ENCODE results near the gene ZNF175. TPM values are rescaled to one million over a fixed set of nuclear protein-coding genes. Genes with fewer than 3 reads are reported as not detected.

ZNF175 gene
- total RNA-seq, 1 donor, result 7.6 TPM

DNA sequence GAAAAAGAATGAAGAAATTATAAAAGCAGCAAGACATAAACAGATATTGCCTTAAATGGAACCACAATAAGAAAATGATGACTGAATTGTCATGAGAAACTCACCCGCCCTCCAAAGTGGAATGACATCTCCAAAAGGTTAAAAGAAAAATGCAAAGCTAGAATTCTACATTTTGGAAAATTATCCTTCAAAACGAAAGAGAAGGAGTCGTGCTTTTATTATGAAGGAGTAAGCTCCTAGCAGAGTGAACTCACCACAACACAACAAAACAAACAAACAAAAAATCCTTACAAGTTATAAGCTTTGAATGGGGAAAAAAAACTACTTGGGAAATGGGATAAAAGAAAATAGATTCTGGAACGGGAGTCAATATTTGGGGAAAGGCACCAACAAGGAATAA is 68.8 kb downstream of the ZNF175 start:
- H3K9me3 ChIP-seq (ENCODE audit: low read depth, low read length), result peaks cover 2% of the 10 kb centered on the region
- H3K4me2 ChIP-seq (ENCODE audit: insufficient read depth, low read length), result no peak overlapping the region
- no peaks in the 10 kb centered on the region for H3K27me3 ChIP-seq (ENCODE audit: insufficient read depth, low read length)
- no peak overlapping the region for H3K27ac ChIP-seq (ENCODE audit: low read depth, low read length)
- DNase-seq (ENCODE audit: insufficient read length, low spot score, missing footprints), result no peak
- TF ChIP-seq, protein P1, sequence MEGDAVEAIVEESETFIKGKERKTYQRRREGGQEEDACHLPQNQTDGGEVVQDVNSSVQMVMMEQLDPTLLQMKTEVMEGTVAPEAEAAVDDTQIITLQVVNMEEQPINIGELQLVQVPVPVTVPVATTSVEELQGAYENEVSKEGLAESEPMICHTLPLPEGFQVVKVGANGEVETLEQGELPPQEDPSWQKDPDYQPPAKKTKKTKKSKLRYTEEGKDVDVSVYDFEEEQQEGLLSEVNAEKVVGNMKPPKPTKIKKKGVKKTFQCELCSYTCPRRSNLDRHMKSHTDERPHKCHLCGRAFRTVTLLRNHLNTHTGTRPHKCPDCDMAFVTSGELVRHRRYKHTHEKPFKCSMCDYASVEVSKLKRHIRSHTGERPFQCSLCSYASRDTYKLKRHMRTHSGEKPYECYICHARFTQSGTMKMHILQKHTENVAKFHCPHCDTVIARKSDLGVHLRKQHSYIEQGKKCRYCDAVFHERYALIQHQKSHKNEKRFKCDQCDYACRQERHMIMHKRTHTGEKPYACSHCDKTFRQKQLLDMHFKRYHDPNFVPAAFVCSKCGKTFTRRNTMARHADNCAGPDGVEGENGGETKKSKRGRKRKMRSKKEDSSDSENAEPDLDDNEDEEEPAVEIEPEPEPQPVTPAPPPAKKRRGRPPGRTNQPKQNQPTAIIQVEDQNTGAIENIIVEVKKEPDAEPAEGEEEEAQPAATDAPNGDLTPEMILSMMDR (IDR thresholded peaks at IDR 0.05; ENCODE audit: extremely low read depth, low read depth, low read length), result no peak
- H3K4me1 ChIP-seq (ENCODE audit: insufficient read depth, low read length), result no peaks in the 10 kb centered on the region
- no peaks in the 10 kb centered on the region for H3K79me2 ChIP-seq (ENCODE audit: insufficient read depth, low read length)
- no peaks in the 10 kb centered on the region for H4K20me1 ChIP-seq (ENCODE audit: insufficient read depth, low read length)
- H2AFZ ChIP-seq (ENCODE audit: low read length), result no peak overlapping the region
- no peak overlapping the region for H3K4me3 ChIP-seq (ENCODE audit: insufficient read depth, low read length)
- no peaks in the 10 kb centered on the region for H3K36me3 ChIP-seq (ENCODE audit: insufficient read depth, low read length)

- Histone ChIP-seq H3K79me2 (ENCODE audit: insufficient read depth, low read length) (no peaks in the 10 kb centered on the region), H3K4me1 (ENCODE audit: insufficient read depth, low read length) (no peaks in the 10 kb centered on the region), H3K4me2 (ENCODE audit: insufficient read depth, low read length) (no peak overlapping the region), H4K20me1 (ENCODE audit: insufficient read depth, low read length) (no peaks in the 10 kb centered on the region), H3K4me3 (ENCODE audit: insufficient read depth, low read length) (no peak overlapping the region), H3K27me3 (ENCODE audit: insufficient read depth, low read length) (no peaks in the 10 kb centered on the region), H3K9me3 (ENCODE audit: low read depth, low read length) (peaks cover 2% of the 10 kb centered on the region), H2AFZ (ENCODE audit: low read length) (no peak overlapping the region), H3K27ac (ENCODE audit: low read depth, low read length) (no peak overlapping the region), H3K36me3 (ENCODE audit: insufficient read depth, low read length) (no peaks in the 10 kb centered on the region)
- TF ChIP-seq, protein P1 (IDR thresholded peaks at IDR 0.05; ENCODE audit: extremely low read depth, low read depth, low read length), result no peak
- DNase-seq (ENCODE audit: insufficient read length, low spot score, missing footprints), result no peak
These were observed 69.3 kb downstream of the ZNF175 start for GRCh38 chr19:51640386-51640785.

DNA sequence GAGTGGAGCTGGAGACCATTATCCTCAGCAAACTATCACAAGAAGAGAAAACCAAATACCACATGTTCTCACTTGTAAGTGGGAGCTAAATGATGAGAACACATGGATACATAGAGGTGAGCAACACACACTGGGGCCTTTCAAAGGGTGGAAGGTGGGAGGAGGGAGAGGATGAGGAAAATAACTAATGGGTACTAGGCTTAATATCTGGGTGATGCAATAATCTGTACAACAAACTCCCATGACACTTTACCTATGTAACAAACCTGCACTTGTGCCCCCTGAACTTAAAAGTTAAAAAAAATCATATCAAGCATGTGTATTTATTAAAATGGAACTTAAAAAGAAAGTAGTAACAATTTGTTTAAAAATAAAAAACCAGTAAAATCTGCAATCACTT is 70.6 kb downstream of the ZNF175 start:
- H3K4me3 ChIP-seq (ENCODE audit: insufficient read depth, low read length), result no peak overlapping the region
- TF ChIP-seq, protein P1 (IDR thresholded peaks at IDR 0.05; ENCODE audit: extremely low read depth, low read depth, low read length), result no peak
- no peaks in the 10 kb centered on the region for H3K4me1 ChIP-seq (ENCODE audit: insufficient read depth, low read length)
- no peak overlapping the region for H3K4me2 ChIP-seq (ENCODE audit: insufficient read depth, low read length)
- H4K20me1 ChIP-seq (ENCODE audit: insufficient read depth, low read length), result no peaks in the 10 kb centered on the region
- H3K9me3 ChIP-seq (ENCODE audit: low read depth, low read length), result peaks cover 2% of the 10 kb centered on the region
- no peak for DNase-seq (ENCODE audit: insufficient read length, low spot score, missing footprints)
- no peaks in the 10 kb centered on the region for H3K27me3 ChIP-seq (ENCODE audit: insufficient read depth, low read length)
- H3K27ac ChIP-seq (ENCODE audit: low read depth, low read length), result no peak overlapping the region
- H3K79me2 ChIP-seq (ENCODE audit: insufficient read depth, low read length), result no peaks in the 10 kb centered on the region
- H2AFZ ChIP-seq (ENCODE audit: low read length), result no peak overlapping the region
- no peaks in the 10 kb centered on the region for H3K36me3 ChIP-seq (ENCODE audit: insufficient read depth, low read length)

Other genes with a start within 250 kb of the ZNF175 start
- 0.72 and 0.88 TPM in 2 replicates for gene VSIG10L, start 229.1 kb upstream of the ZNF175 start, total RNA-seq
- 68.4 and 84.3 TPM in 2 replicates for gene ETFB, start 204.9 kb upstream of the ZNF175 start, total RNA-seq
- not detected in 2 replicates for gene CLDND2, start 202.3 kb upstream of the ZNF175 start, total RNA-seq
- not detected in 2 replicates for gene NKG7, start 198.6 kb upstream of the ZNF175 start, total RNA-seq
- gene LIM2, start 183.3 kb upstream of the ZNF175 start, total RNA-seq, result not detected in 2 replicates
- not detected in 2 replicates for gene C19orf84, start 180.7 kb upstream of the ZNF175 start, total RNA-seq
- gene SIGLEC10, start 153.6 kb upstream of the ZNF175 start, total RNA-seq, result not detected in 2 replicates
- gene SIGLEC8, start 112.8 kb upstream of the ZNF175 start, total RNA-seq, result not detected in 2 replicates
- not detected in 2 replicates for gene CEACAM18, start 92.7 kb upstream of the ZNF175 start, total RNA-seq
- under 0.01 TPM in 1 of 2 replicates, not detected in the other for gene SIGLEC12, start 69.5 kb upstream of the ZNF175 start, total RNA-seq
- not detected in 2 replicates for gene SIGLEC6, start 39.6 kb upstream of the ZNF175 start, total RNA-seq
- under 0.01 TPM in 1 of 2 replicates, not detected in the other for gene SIGLEC5, start 59.1 kb downstream of the ZNF175 start, total RNA-seq
- gene SIGLEC14, start 75.5 kb downstream of the ZNF175 start, total RNA-seq, result not detected in 2 replicates
- gene SPACA6, start 122.0 kb downstream of the ZNF175 start, total RNA-seq, result 9.4 and 12.7 TPM in 2 replicates
- gene HAS1, start 152.7 kb downstream of the ZNF175 start, total RNA-seq, result 5.4 and 6.2 TPM in 2 replicates
- gene FPR1, start 180.6 kb downstream of the ZNF175 start, total RNA-seq, result 4.4 and 5.1 TPM in 2 replicates
- gene FPR2, start 189.9 kb downstream of the ZNF175 start, total RNA-seq, result 0.29 and 0.36 TPM in 2 replicates
- gene FPR3, start 223.9 kb downstream of the ZNF175 start, total RNA-seq, result 0.59 and 1.1 TPM in 2 replicates

All from osteoblast (primary cell).